H9 (cell line): ENCODE data around the gene RYR3. TPM values are rescaled to one million over a fixed set of nuclear protein-coding genes. Genes with fewer than 3 reads are reported as not detected.

ENCODE experiments used
- DNase-seq: peaks from one replicate; pipeline ENCODE4 v3.0.0-alpha.2; 2017
- H2AFZ ChIP-seq: one replicate; pipeline ENCODE4 v1.6.1; 2013; ENCODE audit warnings: mild to moderate bottlenecking, low read length, control low read depth, moderate library complexity
- H2AK5ac ChIP-seq: 2 replicates; pipeline ENCODE4 v1.6.1; 2013; ENCODE audit warnings: low read length, control low read depth, mixed read lengths; ENCODE audit not compliant: insufficient read length
- H2BK120ac ChIP-seq: one replicate; pipeline ENCODE4 v1.6.1; 2013; ENCODE audit warnings: low read depth, mild to moderate bottlenecking, low read length, control low read depth, inconsistent platforms; ENCODE audit not compliant: poor library complexity, severe bottlenecking
- H2BK12ac ChIP-seq: 2 replicates; pipeline ENCODE4 v1.6.1; 2013; ENCODE audit warnings: low read length, control low read depth, mixed read lengths, low read depth; ENCODE audit not compliant: insufficient read length
- H2BK15ac ChIP-seq: 2 replicates; pipeline ENCODE4 v1.6.1; 2013; ENCODE audit warnings: low read depth, low read length, control low read depth
- H2BK20ac ChIP-seq: one replicate; pipeline ENCODE4 v1.6.1; 2013; ENCODE audit warnings: low read depth, mild to moderate bottlenecking, low read length, control low read depth, inconsistent platforms; ENCODE audit not compliant: poor library complexity, severe bottlenecking
- H2BK5ac ChIP-seq: 2 replicates; pipeline ENCODE4 v1.6.1; 2013; ENCODE audit warnings: low read length, control low read depth, mixed read lengths; ENCODE audit not compliant: insufficient read length
- H3K14ac ChIP-seq: 2 replicates; pipeline ENCODE4 v1.6.1; 2013; ENCODE audit warnings: low read length, control low read depth; ENCODE audit not compliant: insufficient read depth
- H3K18ac ChIP-seq: 2 replicates; pipeline ENCODE4 v1.6.1; 2013; ENCODE audit warnings: low read depth, mild to moderate bottlenecking, mixed read lengths, low read length, control low read depth; ENCODE audit not compliant: insufficient read length
- H3K23ac ChIP-seq: 2 replicates; pipeline ENCODE4 v1.6.1; 2013; ENCODE audit warnings: low read length, control low read depth, mixed read lengths, low read depth; ENCODE audit not compliant: insufficient read length
- H3K23me2 ChIP-seq: 2 replicates; pipeline ENCODE4 v1.6.1; 2013; ENCODE audit warnings: low read depth, mild to moderate bottlenecking, mixed read lengths, low read length, control low read depth; ENCODE audit not compliant: insufficient read length, poor library complexity, severe bottlenecking
- H3K27ac ChIP-seq: 2 replicates; pipeline ENCODE4 v1.5.1; 2013; ENCODE audit warnings: low read length, control low read depth, mixed read lengths, low read depth; ENCODE audit not compliant: insufficient read length
- H3K27me3 ChIP-seq: 2 replicates; pipeline ENCODE4 v1.6.1; 2013; ENCODE audit warnings: low read length, control low read depth, inconsistent platforms; ENCODE audit not compliant: insufficient read depth
- H3K4ac ChIP-seq: 2 replicates; pipeline ENCODE4 v1.6.1; 2013; ENCODE audit warnings: low read depth, mild to moderate bottlenecking, control low read depth, inconsistent platforms, low read length, moderate library complexity
- H3K4me1 ChIP-seq: 2 replicates; pipeline ENCODE4 v1.6.1; 2013; ENCODE audit warnings: low read length, control low read depth, inconsistent platforms; ENCODE audit not compliant: insufficient read depth
- H3K4me2 ChIP-seq: 2 replicates; pipeline ENCODE4 v1.6.1; 2013; ENCODE audit warnings: low read length, control low read depth, mixed read lengths; ENCODE audit not compliant: insufficient read length, insufficient read depth
- H3K56ac ChIP-seq: 2 replicates; pipeline ENCODE4 v1.6.1; 2013; ENCODE audit warnings: low read depth, mild to moderate bottlenecking, mixed read lengths, low read length, control low read depth; ENCODE audit not compliant: insufficient read length
- H3K79me1 ChIP-seq: 2 replicates; pipeline ENCODE4 v1.6.1; 2013; ENCODE audit warnings: low read depth, mild to moderate bottlenecking, moderate library complexity, low read length, control low read depth, inconsistent platforms; ENCODE audit not compliant: insufficient read depth, poor library complexity, severe bottlenecking
- H3K79me2 ChIP-seq: 2 replicates; pipeline ENCODE4 v1.6.1; 2013; ENCODE audit warnings: low read length, control low read depth, inconsistent platforms; ENCODE audit not compliant: insufficient read depth
- H3K9ac ChIP-seq: 2 replicates; pipeline ENCODE4 v1.6.1; 2013; ENCODE audit warnings: low read length, control low read depth, mixed read lengths; ENCODE audit not compliant: insufficient read length; ENCODE audit errors: extremely low read depth
- H3K9me3 ChIP-seq: one replicate; pipeline ENCODE4 v1.6.1; 2013; ENCODE audit warnings: low read depth, low read length, inconsistent platforms; ENCODE audit not compliant: control insufficient read depth
- H3T11ph ChIP-seq: one replicate; pipeline ENCODE4 v1.6.1; 2013; ENCODE audit warnings: mild to moderate bottlenecking, low read length, control low read depth, inconsistent platforms
- H4K20me1 ChIP-seq: one replicate; pipeline ENCODE4 v1.6.1; 2013; ENCODE audit not compliant: control insufficient read depth, insufficient read length, insufficient read depth
- H4K5ac ChIP-seq: 2 replicates; pipeline ENCODE4 v1.6.1; 2013; ENCODE audit warnings: low read depth, mild to moderate bottlenecking, mixed read lengths, low read length, control low read depth; ENCODE audit not compliant: insufficient read length
- H4K8ac ChIP-seq: replicated peaks from 2 replicates; pipeline ENCODE4 v1.6.1; 2013; ENCODE audit warnings: low read length, control low read depth, mixed read lengths, low read depth; ENCODE audit not compliant: insufficient read length
- H4K91ac ChIP-seq: 2 replicates; pipeline ENCODE4 v1.6.1; 2013; ENCODE audit warnings: low read depth, mild to moderate bottlenecking, moderate library complexity, mixed read lengths, low read length, control low read depth; ENCODE audit not compliant: insufficient read length
- H3K27ac Mint-ChIP-seq, 3 experiments: 2 replicates in 2 of 3; 3 replicates in 1 of 3; pipeline ENCODE4 v1.8.0; 2020 to 2021; ENCODE audit warnings: mixed read lengths in 3 of 3, mild to moderate bottlenecking in 1 of 3, moderate library complexity in 1 of 3
- H3K27me3 Mint-ChIP-seq: 2 replicates; pipeline ENCODE4 v1.8.0; 2021; ENCODE audit warnings: low read depth, mild to moderate bottlenecking, moderate library complexity, mixed read lengths
- H3K36me3 Mint-ChIP-seq, 3 experiments: 2 replicates in 2 of 3; 3 replicates in 1 of 3; pipeline ENCODE4 v1.8.0; 2020 to 2021; ENCODE audit warnings: low read depth in 3 of 3, mixed read lengths in 3 of 3; ENCODE audit not compliant: insufficient read depth in 1 of 3
- H3K4me1 Mint-ChIP-seq, 2 experiments: 2 replicates each; pipeline ENCODE4 v1.8.0; 2020; ENCODE audit warnings: mixed read lengths in 2 of 2
- H3K4me3 Mint-ChIP-seq, 2 experiments: 2 replicates in 1 of 2; 3 replicates in 1 of 2; pipeline ENCODE4 v1.8.0; 2020 to 2021; ENCODE audit warnings: mild to moderate bottlenecking in 2 of 2, mixed read lengths in 2 of 2, moderate library complexity in 1 of 2
- H3K9me3 Mint-ChIP-seq, 2 experiments: 2 replicates in 1 of 2; 3 replicates in 1 of 2; pipeline ENCODE4 v1.8.0; 2020; ENCODE audit warnings: mild to moderate bottlenecking in 2 of 2, mixed read lengths in 2 of 2, moderate library complexity in 1 of 2
- CTCF ChIP-seq: fragments of 200-600 bp; sonication (generic); conservative IDR thresholded peaks from 3 replicates; pipeline ENCODE4 v1.8.0; 2021; ENCODE audit warnings: antibody characterized with exemption, mild to moderate bottlenecking
- WGBS: extraction: QIAGEN DNeasy Blood & Tissue Kit; methylation state at CpG from one replicate; pipeline ENCODE4 v1.1.7; 2013; ENCODE audit warnings: missing lambda C conversion rate, low lambda C conversion rate, mixed read lengths; ENCODE audit not compliant: insufficient read length; ENCODE audit errors: extremely low coverage; 5-methylcytosine and 5-hydroxymethylcytosine counted together
- total RNA-seq: library from RNA; stranded (reverse); gene quantifications from 2 replicates; pipeline ENCODE4 v1.2.1, GENCODE V29; 2021

RYR3 gene
- total RNA-seq, 1 experiment from 2014 or later, result 0.85 TPM

GRCh38 chr15:33534642-33535041 is 223.9 kb downstream of the RYR3 start:
- no peak overlapping the region for H2BK15ac ChIP-seq
- Mint-ChIP-seq H3K27me3 (no peaks in the 10 kb centered on the region; the same call in 1 of the 2 replicates), H3K4me3 (no peak overlapping the region), H3K36me3 (no peaks in the 10 kb centered on the region), H3K27ac (no peak overlapping the region), H3K9me3 (no peaks in the 10 kb centered on the region), H3K4me1 (peaks cover 5% of the 10 kb centered on the region in 2 experiments)
- H4K91ac ChIP-seq, result no peak overlapping the region
- no peak overlapping the region for H2AFZ ChIP-seq
- no peak overlapping the region for H4K5ac ChIP-seq
- H3T11ph ChIP-seq, result no peak overlapping the region
- H4K8ac ChIP-seq, result no peak overlapping the region
- H3K23me2 ChIP-seq, result no peaks in the 10 kb centered on the region
- H2AK5ac ChIP-seq, result no peak overlapping the region
- no peaks in the 10 kb centered on the region for H3K79me1 ChIP-seq
- H3K56ac ChIP-seq, result no peak overlapping the region
- H2BK120ac ChIP-seq, result no peak overlapping the region
- H3K23ac ChIP-seq, result no peak overlapping the region
- no peak overlapping the region for H2BK20ac ChIP-seq
- no peak overlapping the region for H3K14ac ChIP-seq
- no peak overlapping the region for H2BK12ac ChIP-seq
- TF ChIP-seq CTCF, result no peak
- H3K4ac ChIP-seq, result no peak overlapping the region
- DNase-seq, result no peak
- H3K27me3 ChIP-seq, result no peaks in the 10 kb centered on the region
- H2BK5ac ChIP-seq, result no peak overlapping the region
- H3K4me1 ChIP-seq, result no peaks in the 10 kb centered on the region; the same call in 1 of the 2 replicates
- H3K18ac ChIP-seq, result no peak overlapping the region
- no CpG with 5 or more reads among the region's 4 CpGs for WGBS
- no peak overlapping the region for H3K9ac ChIP-seq
- H3K27ac ChIP-seq, result no peak overlapping the region
- no peaks in the 10 kb centered on the region for H3K79me2 ChIP-seq
- no peaks in the 10 kb centered on the region for H4K20me1 ChIP-seq
- no peaks in the 10 kb centered on the region for H3K9me3 ChIP-seq
- H3K4me2 ChIP-seq, result no peak overlapping the region
